Thyroid gland (tissue), 4 donors: ENCODE measurements around the gene RNF121. TPM values are rescaled to one million over a fixed set of nuclear protein-coding genes. Genes with fewer than 3 reads are reported as not detected.

Experiments used
- DNase-seq, 2 donors: peaks; one replicate each; pipeline ENCODE4 v3.0.0-alpha.2; 2019
- H3K27ac ChIP-seq, 3 donors: fragments of 200-600 bp; sonication (generic); 1 replicate in 2 of 3; 2 replicates in 1 of 3; pipeline ENCODE4 v1.5.1; 2016 to 2019; ENCODE audit warnings: mild to moderate bottlenecking in 1 of 3, moderate library complexity in 1 of 3
- H3K27me3 ChIP-seq: fragments of 200-600 bp; sonication (generic); one replicate; pipeline ENCODE4 v1.5.1; 2019
- H3K36me3 ChIP-seq, 2 donors: fragments of 200-600 bp; sonication (generic); one replicate each; pipeline ENCODE4 v1.5.1; 2016 to 2019
- H3K4me1 ChIP-seq, 2 donors: fragments of 200-600 bp; sonication (generic); one replicate each; pipeline ENCODE4 v1.5.1; 2017 to 2019
- H3K4me3 ChIP-seq, 3 donors: fragments of 200-600 bp; sonication (generic); replicated peaks in 1 of 3; 1 replicate in 2 of 3; 2 replicates in 1 of 3; pipeline ENCODE4 v1.5.1; 2016; ENCODE audit warnings: mild to moderate bottlenecking in 1 of 3
- H3K9me3 ChIP-seq: fragments of 200-600 bp; sonication (generic); one replicate; pipeline ENCODE4 v1.5.1; 2017
- POLR2A ChIP-seq, 2 donors: fragments of 450-650 bp; IDR thresholded peaks; one replicate each; pipeline ENCODE4 v1.6.1; 2017; ENCODE audit warnings: antibody characterized with exemption in 2 of 2, mild to moderate bottlenecking in 2 of 2, moderate library complexity in 1 of 2
- WGBS, 2 donors: methylation state at CpG; one replicate each; pipeline ENCODE4 v1.1.5; 2017; 5-methylcytosine and 5-hydroxymethylcytosine counted together
- intact Hi-C: fragments of 100-400 bp; cut with DNase I; formaldehyde crosslinking; loops from one replicate; pipeline ENCODE4 v1.15.1; 2023
- total RNA-seq, 4 donors: library from RNA; depleted of rRNA; stranded (reverse); fragments of >200 nt; gene quantifications; one replicate each; pipeline ENCODE4 v1.2.3, GENCODE V29; 2016
- TF ChIP-seq, protein P1 (sequence below), 6 experiments: fragments of 200-600 bp in 3 of 6; fragments of 450-650 bp in 3 of 6; sonication (generic) in 3 of 6; IDR thresholded peaks; one replicate each; pipeline ENCODE4 v1.5.1; 2016 to 2019; ENCODE audit warnings: antibody characterized with exemption in 6 of 6, mild to moderate bottlenecking in 2 of 6, inconsistent platforms in 1 of 6, moderate library complexity in 1 of 6

RNF121 gene
- total RNA-seq, 4 donors from 2014 or later, result 41.9 to 64.4 (median 54.7) TPM

DNA sequence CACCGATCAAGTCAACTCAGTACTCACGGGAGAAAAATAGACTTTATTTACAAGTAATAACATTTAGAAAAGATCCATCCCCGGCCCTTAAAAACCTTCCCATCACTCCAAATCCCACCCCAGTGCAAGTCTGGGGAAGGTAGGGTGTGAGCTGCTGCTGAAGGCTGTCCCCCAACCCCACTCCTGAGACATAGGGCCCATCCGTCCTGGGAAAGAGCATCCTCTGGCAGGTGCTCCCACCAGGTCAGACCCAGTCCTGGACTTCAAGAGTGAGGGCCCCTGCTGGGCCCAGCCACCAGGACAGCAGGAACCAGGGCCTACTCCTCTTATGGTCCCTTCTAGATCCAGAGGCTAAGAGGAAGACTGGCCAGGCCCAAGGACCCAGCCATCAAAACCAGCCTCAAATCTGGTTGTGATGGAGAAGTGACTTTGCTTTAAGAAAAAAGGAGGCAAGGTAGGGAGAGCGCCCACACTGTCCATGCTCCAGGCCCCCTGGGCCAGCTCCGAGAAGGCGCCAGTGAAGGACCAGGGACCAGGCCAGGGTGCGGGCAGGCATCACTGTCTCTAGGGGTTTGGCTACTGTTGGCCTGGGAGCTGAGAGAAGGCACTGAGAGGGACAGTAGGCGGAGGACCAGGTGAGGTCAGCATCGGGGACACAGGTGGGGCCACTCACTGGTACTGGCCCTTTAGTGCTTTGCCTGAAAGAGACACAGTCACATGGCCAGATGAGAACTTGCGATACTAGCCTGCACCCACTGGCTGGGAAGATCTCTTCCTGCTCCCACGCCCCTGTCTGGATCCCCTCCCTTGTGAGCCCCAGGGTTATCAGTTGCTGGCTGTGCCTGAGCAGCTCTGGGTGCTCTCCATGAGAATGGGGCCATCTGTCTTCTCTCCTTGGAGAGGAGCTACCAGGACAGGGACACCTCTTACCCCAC lies 74.3 kb downstream of the RNF121 start:
- H3K9me3 ChIP-seq, result no peaks in the 10 kb centered on the region
- 89 to 92% methylated on average over 12 of the region's 12 CpGs for WGBS, 2 donors
- TF ChIP-seq POLR2A (IDR thresholded peaks at IDR 0.05), result no peak
- TF ChIP-seq, protein P1, sequence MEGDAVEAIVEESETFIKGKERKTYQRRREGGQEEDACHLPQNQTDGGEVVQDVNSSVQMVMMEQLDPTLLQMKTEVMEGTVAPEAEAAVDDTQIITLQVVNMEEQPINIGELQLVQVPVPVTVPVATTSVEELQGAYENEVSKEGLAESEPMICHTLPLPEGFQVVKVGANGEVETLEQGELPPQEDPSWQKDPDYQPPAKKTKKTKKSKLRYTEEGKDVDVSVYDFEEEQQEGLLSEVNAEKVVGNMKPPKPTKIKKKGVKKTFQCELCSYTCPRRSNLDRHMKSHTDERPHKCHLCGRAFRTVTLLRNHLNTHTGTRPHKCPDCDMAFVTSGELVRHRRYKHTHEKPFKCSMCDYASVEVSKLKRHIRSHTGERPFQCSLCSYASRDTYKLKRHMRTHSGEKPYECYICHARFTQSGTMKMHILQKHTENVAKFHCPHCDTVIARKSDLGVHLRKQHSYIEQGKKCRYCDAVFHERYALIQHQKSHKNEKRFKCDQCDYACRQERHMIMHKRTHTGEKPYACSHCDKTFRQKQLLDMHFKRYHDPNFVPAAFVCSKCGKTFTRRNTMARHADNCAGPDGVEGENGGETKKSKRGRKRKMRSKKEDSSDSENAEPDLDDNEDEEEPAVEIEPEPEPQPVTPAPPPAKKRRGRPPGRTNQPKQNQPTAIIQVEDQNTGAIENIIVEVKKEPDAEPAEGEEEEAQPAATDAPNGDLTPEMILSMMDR (IDR thresholded peaks at IDR 0.05), result no peak
- no peak for DNase-seq
- H3K4me1 ChIP-seq, result peaks cover 0 to 11% of the 10 kb centered on the region in 2 donors
- peaks cover 55 to 58% of the 10 kb centered on the region in 2 donors for H3K36me3 ChIP-seq
- no peak overlapping the region for H3K4me3 ChIP-seq
- H3K27me3 ChIP-seq, result no peaks in the 10 kb centered on the region
- intact Hi-C loops, result no loop called here
- no peak overlapping the region for H3K27ac ChIP-seq

DNA sequence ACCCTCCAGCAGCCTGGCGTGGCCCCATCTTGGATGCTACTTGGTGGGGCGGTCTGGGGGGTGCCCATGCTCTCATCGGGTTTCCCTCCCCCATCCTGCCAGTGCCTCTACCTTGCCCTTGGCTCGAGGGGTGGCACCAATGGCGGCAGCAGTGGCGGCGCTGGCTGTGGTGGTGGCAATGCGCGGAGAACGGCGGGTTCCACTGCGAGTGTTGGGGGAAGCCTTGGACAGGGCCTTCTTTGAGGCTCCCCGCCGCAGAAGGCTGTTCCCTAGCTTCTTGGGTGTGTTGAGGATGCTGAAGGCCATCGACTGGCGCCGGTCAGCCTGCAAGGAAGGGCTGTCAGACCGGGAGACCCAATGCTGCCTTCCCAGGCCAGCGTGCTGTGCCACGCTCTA lies 74.9 kb downstream of the RNF121 start:
- no peak for TF ChIP-seq POLR2A (IDR thresholded peaks at IDR 0.05)
- TF ChIP-seq, protein P1 (IDR thresholded peaks at IDR 0.05), result no peak
- intact Hi-C loops, result no loop called here
- WGBS, 2 donors, result 94 to 95% methylated on average over 10 to 16 of the region's 20 CpGs
- no peaks in the 10 kb centered on the region for H3K9me3 ChIP-seq
- no peaks in the 10 kb centered on the region for H3K27me3 ChIP-seq
- peaks cover 62 to 64% of the 10 kb centered on the region in 2 donors for H3K36me3 ChIP-seq
- no peak overlapping the region for H3K27ac ChIP-seq
- H3K4me1 ChIP-seq, result peaks cover 0 to 11% of the 10 kb centered on the region in 2 donors
- no peak overlapping the region for H3K4me3 ChIP-seq
- no peak for DNase-seq

DNA sequence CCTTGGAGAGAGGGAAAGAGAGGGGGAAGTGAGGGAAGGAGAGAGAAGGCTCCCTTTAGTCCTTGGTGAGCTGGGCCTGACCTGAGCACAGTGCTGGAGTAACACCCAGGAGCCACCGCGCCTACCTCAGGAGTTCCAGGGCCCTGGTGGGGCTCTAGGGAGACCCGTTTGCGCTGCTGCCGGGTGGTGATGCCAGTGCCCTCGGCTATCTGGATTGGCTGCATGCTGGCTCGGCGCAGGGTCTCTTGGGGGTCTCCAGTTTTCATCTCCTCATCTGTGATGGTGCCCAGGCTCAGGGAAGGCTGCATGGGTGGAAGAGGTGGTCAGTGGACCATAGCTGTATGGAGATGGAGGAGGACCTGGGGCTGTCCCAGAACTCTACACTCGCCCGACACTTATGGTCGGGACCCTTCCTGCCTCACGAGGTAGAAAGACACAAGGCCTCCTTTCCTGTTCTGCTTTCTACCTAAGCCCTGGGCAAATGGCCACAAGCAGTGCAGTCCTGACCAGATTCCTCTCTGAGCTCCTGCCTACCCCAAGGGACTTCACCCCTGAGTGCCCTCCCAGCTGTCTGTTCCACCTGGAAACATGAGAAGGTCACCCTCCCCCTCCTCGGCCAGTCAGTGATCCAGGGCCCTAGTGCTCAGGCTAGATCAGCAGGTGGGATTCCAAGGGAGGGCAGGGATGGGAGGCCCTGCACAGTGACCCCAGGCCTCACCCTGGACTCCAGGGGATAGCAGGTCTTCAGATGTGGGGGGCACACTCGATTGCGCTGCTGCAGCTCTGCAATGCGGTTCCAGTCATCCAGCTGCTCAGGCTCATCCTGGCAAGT lies 75.9 kb downstream of the RNF121 start:
- Histone ChIP-seq H3K27ac (no peak overlapping the region), H3K4me1 (peaks cover 0 to 4% of the 10 kb centered on the region in 2 donors), H3K9me3 (no peaks in the 10 kb centered on the region), H3K4me3 (no peak overlapping the region), H3K27me3 (no peaks in the 10 kb centered on the region), H3K36me3 (peaks cover 72 to 73% of the 10 kb centered on the region in 2 donors)
- 89 to 92% methylated on average over 10 to 16 of the region's 16 CpGs for WGBS, 2 donors
- TF ChIP-seq, protein P1 (IDR thresholded peaks at IDR 0.05), result no peak
- intact Hi-C loops, result no loop called here
- DNase-seq, result peak in 1 of 2 donors; percentile 27

DNA sequence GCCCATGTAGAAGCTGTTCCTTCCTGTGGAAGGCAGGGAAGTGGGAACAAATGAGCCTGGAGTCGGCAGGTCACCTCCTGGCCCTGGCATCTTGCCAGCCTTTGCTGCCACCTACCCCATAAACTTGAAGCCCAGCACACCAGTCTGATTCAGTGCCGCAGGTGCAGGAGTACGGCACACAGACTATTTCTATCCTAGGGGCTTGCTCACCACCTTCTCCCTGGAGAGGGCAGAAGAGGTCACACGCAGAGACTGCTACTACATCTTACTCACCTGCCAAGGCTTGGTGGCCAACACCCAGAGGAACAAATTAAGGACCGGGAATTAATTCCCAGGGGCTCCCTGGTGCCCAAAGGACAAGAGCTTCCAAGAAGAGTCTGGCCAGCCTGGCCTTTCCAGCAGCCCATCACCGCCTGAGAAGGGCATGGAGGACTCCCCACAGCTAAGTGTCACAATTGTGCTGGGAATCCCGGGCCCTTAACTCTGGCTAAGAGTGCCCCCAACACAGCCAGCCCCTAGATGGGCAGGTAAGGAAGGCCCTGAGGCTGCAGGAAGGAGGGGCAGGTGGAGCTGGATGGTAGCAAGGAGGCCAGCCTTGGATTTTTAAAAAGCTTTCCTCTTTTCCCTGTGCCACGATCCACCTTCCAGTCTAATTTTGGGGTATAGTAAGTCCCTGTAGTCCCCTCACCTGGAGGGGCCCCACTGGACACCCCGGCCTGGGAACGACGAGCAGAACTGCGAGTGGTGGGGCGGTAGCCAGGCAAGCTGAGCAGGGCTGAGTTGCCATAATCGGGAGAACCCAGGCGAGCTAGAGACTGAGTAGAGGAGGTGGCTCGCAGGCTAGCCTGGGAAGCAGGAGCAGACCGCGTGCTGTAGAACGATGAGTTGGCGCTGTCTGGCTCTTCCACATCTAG lies 76.8 kb downstream of the RNF121 start:
- Histone ChIP-seq H3K36me3 (peaks cover 80 to 82% of the 10 kb centered on the region in 2 donors), H3K4me3 (no peak overlapping the region), H3K27me3 (no peaks in the 10 kb centered on the region), H3K9me3 (no peaks in the 10 kb centered on the region), H3K4me1 (no peaks in the 10 kb centered on the region), H3K27ac (no peak overlapping the region)
- TF ChIP-seq, protein P1 (IDR thresholded peaks at IDR 0.05), result no peak
- TF ChIP-seq POLR2A (IDR thresholded peaks at IDR 0.05), result no peak
- WGBS, 2 donors, result 87 to 89% methylated on average over 20 of the region's 20 CpGs
- DNase-seq, result no peak
- intact Hi-C loops, result no loop called here
